K562 (cell line): ENCODE results near the gene LRRC61. TPM values are rescaled to one million over a fixed set of nuclear protein-coding genes. Genes with fewer than 3 reads are reported as not detected.
A peak's percentile ranks its signal among the peaks of the same experiment; 100 is the strongest.

ENCODE experiments used
- ATAC-seq: fragments of 200-7000 bp; cut with Tn5 transposase; 3 replicates; pipeline ENCODE4 v1.9.1; 2020; ENCODE audit warnings: moderate library complexity
- BruUV-seq: library from RNA; stranded (reverse); fragments of 400-500 nt; replicated peaks from 2 replicates; lab custom pipeline; 2021; lab: Mats Ljungman, UMichigan
- CTCF ChIA-PET: fragments of 300-600 bp; formaldehyde crosslinking; extraction: SDS; loops from one replicate; lab custom pipeline; 2021; ENCODE audit warnings: low intra/inter-chr PET ratio; lab: Yijun Ruan, JAX
- POLR2A ChIA-PET: fragments of 300-600, 350-650 bp; sonication (Branson Sonifier 250); formaldehyde crosslinking; extraction: SDS; loops from one replicate; lab custom pipeline; 2021; ENCODE audit warnings: antibody characterized with exemption, inconsistent platforms; lab: Yijun Ruan, JAX
- DNase-seq, 4 experiments: peaks; one replicate each; pipeline versions ENCODE4 v3.0.0 to v3.0.0-alpha.2; 2011 to 2018; ENCODE audit warnings: low spot score in 3 of 4, mixed read lengths in 3 of 4; ENCODE audit errors: extremely low read depth in 1 of 4
- FAIRE-seq: peaks from 2 replicates; lab custom pipeline; 2011; peaks lifted over from hg19 to GRCh38; lab: Jason Lieb, UNC
- H2AFZ ChIP-seq: 2 replicates; pipeline ENCODE4 v1.6.0; 2011; ENCODE audit warnings: low read depth, low read length, control low read depth, inconsistent platforms
- H3K27ac ChIP-seq: fragments of 200-600 bp; 3 replicates; pipeline ENCODE4 v1.8.0; 2011; ENCODE audit warnings: low read depth, mild to moderate bottlenecking, control low read depth, inconsistent platforms, low read length, moderate library complexity, mixed read lengths; ENCODE audit errors: extremely low read depth
- H3K27me3 ChIP-seq, 2 experiments: fragments of 300-600 bp in 1 of 2; 2 replicates in 1 of 2; 3 replicates in 1 of 2; pipeline versions ENCODE4 v1.6.0 to v1.8.0; 2011; ENCODE audit warnings: inconsistent platforms in 2 of 2, low read length in 2 of 2, mild to moderate bottlenecking in 1 of 2, mixed read lengths in 1 of 2, moderate library complexity in 1 of 2; ENCODE audit not compliant: control insufficient read depth in 2 of 2, insufficient read depth in 2 of 2
- H3K36me3 ChIP-seq: fragments of 300-600 bp; 3 replicates; pipeline ENCODE4 v1.8.0; 2011; ENCODE audit warnings: mild to moderate bottlenecking, low read length, inconsistent platforms; ENCODE audit not compliant: control insufficient read depth, insufficient read depth
- H3K4me1 ChIP-seq, 2 experiments: fragments of 200-600 bp in 1 of 2; replicated peaks in 1 of 2; 2 replicates in 1 of 2; 3 replicates in 1 of 2; pipeline versions ENCODE4 v1.5.1 to v1.8.0; 2011; ENCODE audit warnings: inconsistent platforms in 2 of 2, low read length in 2 of 2, mild to moderate bottlenecking in 1 of 2, mixed read lengths in 1 of 2, moderate library complexity in 1 of 2; ENCODE audit not compliant: control insufficient read depth in 2 of 2, insufficient read depth in 2 of 2
- H3K4me2 ChIP-seq: 2 replicates; pipeline ENCODE4 v1.6.1; 2011; ENCODE audit warnings: low read length, control low read depth, inconsistent platforms, mixed read lengths; ENCODE audit not compliant: insufficient read depth
- H3K4me3 ChIP-seq: fragments of 200-600 bp; sonication (generic), shearing (Covaris generic); 2 replicates; pipeline ENCODE4 v1.5.1; 2016; ENCODE audit warnings: control low read depth, inconsistent platforms
- H3K79me2 ChIP-seq: fragments of 200-600 bp; 3 replicates; pipeline ENCODE4 v1.8.0; 2011; ENCODE audit warnings: low read length, inconsistent platforms; ENCODE audit not compliant: control insufficient read depth, insufficient read depth
- H3K9ac ChIP-seq, 2 experiments: 2 replicates each; pipeline versions ENCODE4 v1.6.0 to v1.6.1; 2011; ENCODE audit warnings: low read depth in 2 of 2, low read length in 2 of 2, control low read depth in 1 of 2, inconsistent platforms in 1 of 2, mild to moderate bottlenecking in 1 of 2, mixed read lengths in 1 of 2; ENCODE audit not compliant: insufficient read depth in 1 of 2
- H3K9me1 ChIP-seq: one replicate; pipeline ENCODE4 v1.6.0; 2011; ENCODE audit warnings: inconsistent platforms, mild to moderate bottlenecking, low read length, moderate library complexity; ENCODE audit not compliant: control insufficient read depth, insufficient read depth
- H3K9me3 ChIP-seq: replicated peaks from 2 replicates; pipeline ENCODE4 v1.5.1; 2011; ENCODE audit warnings: low read depth, low read length, inconsistent platforms; ENCODE audit not compliant: control insufficient read depth, insufficient read depth
- H4K20me1 ChIP-seq: replicated peaks from 2 replicates; pipeline ENCODE4 v1.6.1; 2011; ENCODE audit warnings: low read length, inconsistent platforms, mixed read lengths; ENCODE audit not compliant: control insufficient read depth, insufficient read depth
- CBX3 ChIP-seq, 2 experiments: IDR thresholded peaks; 1 replicate in 1 of 2; 2 replicates in 1 of 2; pipeline ENCODE4 v1.6.1; 2012; ENCODE audit warnings: inconsistent platforms in 2 of 2, low read length in 2 of 2, borderline replicate concordance in 1 of 2, control low read depth in 1 of 2
- CHD2 ChIP-seq: IDR thresholded peaks from 2 replicates; pipeline ENCODE4 v1.6.1; 2011; ENCODE audit warnings: low read depth, low read length
- KLF1 ChIP-seq: fragments of 450-650 bp; IDR thresholded peaks from 2 replicates; pipeline ENCODE4 v1.6.1; 2016; ENCODE audit warnings: missing genetic modification characterization, missing compliant biosample characterization
- POLR2G ChIP-seq: fragments of 200-400 bp; formaldehyde crosslinking; IDR thresholded peaks from 2 replicates; pipeline ENCODE4 v1.6.1; 2017; ENCODE audit warnings: low read depth, mild to moderate bottlenecking, antibody characterized with exemption, low read length, moderate library complexity
- TCF3 ChIP-seq: sonication (generic); formaldehyde crosslinking; IDR thresholded peaks from 2 replicates; pipeline ENCODE4 v1.4.0; 2020; ENCODE audit warnings: mild to moderate bottlenecking, missing genetic modification reagents
- ZBTB7A ChIP-seq: IDR thresholded peaks from 2 replicates; pipeline ENCODE4 v1.6.1; 2011; ENCODE audit warnings: low read depth, mild to moderate bottlenecking, low read length, moderate library complexity, borderline replicate concordance; ENCODE audit not compliant: control insufficient read depth
- WGBS: fragments of 100-300 bp; shearing (Covaris generic); methylation state at CpG from one replicate; pipeline ENCODE4 v1.1.6; 2016; ENCODE audit warnings: low coverage, mixed read lengths; ENCODE audit not compliant: insufficient coverage; ENCODE audit errors: missing lambda C conversion rate; 5-methylcytosine and 5-hydroxymethylcytosine counted together
- in situ Hi-C: fragments of 300-500 bp; cut with MboI; formaldehyde crosslinking; loops from 4 replicates; pipeline ENCODE4 v1.15.0; 2018; ENCODE audit warnings: inconsistent platforms, mixed read lengths
- intact Hi-C: fragments of 100-400 bp; cut with micrococcal nuclease; formaldehyde crosslinking; loops from 2 replicates; pipeline ENCODE4 v1.14.2; 2022
- polyA plus RNA-seq, 8 experiments: library from polyadenylated mRNA; depleted of rRNA in 4 of 8; stranded (reverse) in 5 of 8; unstranded in 3 of 8; fragments of >200 nt; fragmentation: Nextera tagmentation in 2 of 8; fragmentation: Illumina TruSeq in 1 of 8; extraction: Ambion mirVana in 2 of 8; extraction: Trizol in 1 of 8; gene quantifications; 2 replicates each; pipeline versions ENCODE4 v1.2.1 to v1.2.3, GENCODE V29; 2011 to 2014; ENCODE audit warnings: inconsistent platforms in 1 of 8, missing spikeins in 1 of 8
- total RNA-seq, 7 experiments: library from RNA; depleted of rRNA in 6 of 7; stranded (reverse); fragments of >200 nt in 6 of 7; fragmentation: Illumina TruSeq in 2 of 7; extraction: Trizol in 2 of 7; gene quantifications; 2 replicates each; pipeline versions ENCODE4 v1.2.1 to v1.2.3, GENCODE V29; 2011 to 2021; ENCODE audit warnings: low replicate concordance in 1 of 7
- TF ChIP-seq, protein P1 (sequence below): sonication (generic); formaldehyde crosslinking; IDR thresholded peaks from 2 replicates; pipeline ENCODE4 v1.8.0; 2022; ENCODE audit warnings: mild to moderate bottlenecking, missing genetic modification reagents, borderline replicate concordance
- TF ChIP-seq, protein P2 (sequence below): sonication (generic); formaldehyde crosslinking; IDR thresholded peaks from 2 replicates; pipeline ENCODE4 v1.9.0; 2022; ENCODE audit warnings: mild to moderate bottlenecking, missing genetic modification reagents
- TF ChIP-seq, protein P3 (sequence below), 2 experiments: fragments of 200-800 bp in 1 of 2; sonication (Bioruptor generic) in 1 of 2; sonication (generic) in 1 of 2; formaldehyde crosslinking in 1 of 2; IDR thresholded peaks in 1 of 2; conservative IDR thresholded peaks in 1 of 2; 2 replicates each; pipeline versions ENCODE4 v1.5.0 to v1.6.1; 2016 to 2020; ENCODE audit warnings: missing compliant biosample characterization in 1 of 2, missing genetic modification characterization in 1 of 2, missing genetic modification reagents in 1 of 2

LRRC61 gene
- total and polyA plus RNA-seq, 9 of the 15 experiments (the other 6 are each of a cell fraction or from before 2014, with no cell fraction given): 1.3 to 55.2 (median 35.2) TPM

DNA sequence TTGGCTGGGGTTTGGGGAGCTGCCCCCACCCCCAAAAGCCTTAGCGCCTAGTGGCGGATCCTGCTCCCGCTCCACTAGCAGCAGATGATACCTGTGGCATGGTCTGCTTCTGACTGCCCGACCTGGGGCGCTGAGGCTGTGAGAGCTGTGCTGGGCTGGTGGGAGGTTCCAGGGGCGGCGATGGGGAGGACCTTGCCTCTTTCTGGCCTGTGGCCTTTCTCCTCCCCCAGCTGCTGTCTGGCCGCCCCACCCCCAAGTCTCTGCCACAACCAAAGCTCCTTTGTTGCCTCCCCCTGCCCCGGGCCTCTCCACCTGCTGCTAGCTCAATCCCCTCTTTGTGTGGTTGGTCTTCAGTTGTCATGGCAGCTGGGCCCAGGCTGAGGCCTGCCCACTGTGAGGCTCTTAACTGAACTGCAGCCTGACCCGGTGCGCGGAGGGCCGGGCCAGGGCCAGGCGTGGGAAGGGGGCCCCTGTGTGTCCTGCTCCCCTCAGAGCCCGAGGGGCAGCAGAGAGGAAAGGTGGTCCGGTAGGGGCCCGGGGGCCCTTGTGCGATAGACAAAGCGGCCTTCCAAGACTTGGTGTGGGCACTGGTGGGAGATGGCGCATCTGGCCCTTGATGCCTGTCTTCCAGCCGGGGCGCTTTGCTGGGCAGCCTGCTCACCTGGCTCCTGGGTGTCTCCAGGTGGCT is 60.7 kb downstream of the LRRC61 start (continued):
- TF ChIP-seq, protein P1, sequence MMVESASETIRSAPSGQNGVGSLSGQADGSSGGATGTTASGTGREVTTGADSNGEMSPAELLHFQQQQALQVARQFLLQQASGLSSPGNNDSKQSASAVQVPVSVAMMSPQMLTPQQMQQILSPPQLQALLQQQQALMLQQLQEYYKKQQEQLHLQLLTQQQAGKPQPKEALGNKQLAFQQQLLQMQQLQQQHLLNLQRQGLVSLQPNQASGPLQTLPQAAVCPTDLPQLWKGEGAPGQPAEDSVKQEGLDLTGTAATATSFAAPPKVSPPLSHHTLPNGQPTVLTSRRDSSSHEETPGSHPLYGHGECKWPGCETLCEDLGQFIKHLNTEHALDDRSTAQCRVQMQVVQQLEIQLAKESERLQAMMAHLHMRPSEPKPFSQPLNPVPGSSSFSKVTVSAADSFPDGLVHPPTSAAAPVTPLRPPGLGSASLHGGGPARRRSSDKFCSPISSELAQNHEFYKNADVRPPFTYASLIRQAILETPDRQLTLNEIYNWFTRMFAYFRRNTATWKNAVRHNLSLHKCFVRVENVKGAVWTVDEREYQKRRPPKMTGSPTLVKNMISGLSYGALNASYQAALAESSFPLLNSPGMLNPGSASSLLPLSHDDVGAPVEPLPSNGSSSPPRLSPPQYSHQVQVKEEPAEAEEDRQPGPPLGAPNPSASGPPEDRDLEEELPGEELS (CRISPR knock-in tag): no peak
- TF ChIP-seq CHD2 (no peak), POLR2G (0 out of 2 replicates have a peak, but pooled peaks have one; percentile 13)
- TF ChIP-seq, protein P2, sequence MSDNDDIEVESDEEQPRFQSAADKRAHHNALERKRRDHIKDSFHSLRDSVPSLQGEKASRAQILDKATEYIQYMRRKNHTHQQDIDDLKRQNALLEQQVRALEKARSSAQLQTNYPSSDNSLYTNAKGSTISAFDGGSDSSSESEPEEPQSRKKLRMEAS (CRISPR knock-in tag): 0 out of 2 replicates have a peak, but pooled peaks have one; percentile 12

DNA sequence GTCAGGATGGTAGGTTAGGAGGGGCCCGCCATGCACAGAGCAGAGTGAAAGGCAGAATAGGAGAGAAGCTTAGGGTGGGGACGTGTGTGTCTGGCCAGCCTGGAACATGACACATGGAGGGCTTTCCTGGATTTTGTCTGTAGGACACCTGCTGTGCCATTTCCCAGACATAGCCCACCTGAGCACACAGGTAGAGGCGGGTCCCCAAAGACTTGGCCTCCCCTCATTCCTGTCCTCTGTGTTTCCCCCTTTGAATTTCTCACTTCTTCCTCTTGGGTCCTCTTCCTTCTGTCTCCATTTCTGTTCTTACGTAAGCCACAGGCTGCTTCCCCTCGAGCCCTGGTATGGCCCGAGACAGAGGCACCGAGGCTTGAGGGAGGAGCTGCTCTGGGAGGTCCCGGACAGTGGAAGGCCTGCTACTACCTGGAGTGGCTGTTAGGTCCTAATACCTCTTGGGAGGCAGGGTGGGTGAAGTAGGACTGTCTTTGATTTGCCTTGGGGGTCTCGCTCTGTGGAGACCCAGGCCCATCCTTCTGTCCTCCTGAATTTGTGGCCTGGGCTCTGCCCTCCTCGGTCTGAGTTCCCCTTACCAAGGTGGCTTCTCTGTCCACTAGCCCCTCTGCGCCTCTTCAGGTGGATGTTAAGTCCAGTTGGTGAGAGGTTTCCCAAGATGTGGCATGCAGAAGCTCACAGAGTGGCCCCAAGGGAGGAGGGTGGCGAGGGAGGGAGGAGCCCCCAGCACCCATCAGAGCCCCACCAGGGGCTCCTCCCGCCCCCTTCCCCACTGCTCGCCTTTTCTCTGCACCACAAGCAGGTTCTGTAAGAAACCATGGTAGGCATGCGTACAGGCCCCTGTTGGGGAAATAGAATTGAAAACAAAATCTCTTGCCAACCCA is 61.5 kb downstream of the LRRC61 start:
- H3K36me3 ChIP-seq: peaks cover 29% of the 10 kb centered on the region; the same call in 2 of the 3 replicates
- H3K27ac ChIP-seq: no peak overlapping the region
- no peak for FAIRE-seq
- peaks cover 32% of the 10 kb centered on the region for H4K20me1 ChIP-seq
- no peak overlapping the region for H3K4me2 ChIP-seq
- BruUV-seq: no TSS peak
- H3K4me1 ChIP-seq: peaks cover 9 to 41% of the 10 kb centered on the region in 2 experiments
- CTCF ChIA-PET: interaction anchor here (0.6 kb wide), 1 partner anchor 51 kb away, joined by 3 read pairs; no protein-coding TSS in a partner anchor
- TF ChIP-seq KLF1 (tag) (no peak), CBX3 (IDR thresholded peaks at IDR 0.05; ENCODE audit: borderline replicate concordance in 1 of 2, low read length in 2 of 2) (no peak), TCF3 (CRISPR knock-in tag) (no peak), ZBTB7A (peak; percentile 28; the same call in 1 of the 2 replicates)
- TF ChIP-seq, protein P3, sequence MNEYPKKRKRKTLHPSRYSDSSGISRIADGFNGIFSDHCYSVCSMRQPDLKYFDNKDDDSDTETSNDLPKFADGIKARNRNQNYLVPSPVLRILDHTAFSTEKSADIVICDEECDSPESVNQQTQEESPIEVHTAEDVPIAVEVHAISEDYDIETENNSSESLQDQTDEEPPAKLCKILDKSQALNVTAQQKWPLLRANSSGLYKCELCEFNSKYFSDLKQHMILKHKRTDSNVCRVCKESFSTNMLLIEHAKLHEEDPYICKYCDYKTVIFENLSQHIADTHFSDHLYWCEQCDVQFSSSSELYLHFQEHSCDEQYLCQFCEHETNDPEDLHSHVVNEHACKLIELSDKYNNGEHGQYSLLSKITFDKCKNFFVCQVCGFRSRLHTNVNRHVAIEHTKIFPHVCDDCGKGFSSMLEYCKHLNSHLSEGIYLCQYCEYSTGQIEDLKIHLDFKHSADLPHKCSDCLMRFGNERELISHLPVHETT (CRISPR knock-in tag; conservative IDR thresholded peaks at IDR 0.05 in 1 of 2, IDR thresholded peaks at IDR 0.05 in 1 of 2): no peak
- TF ChIP-seq, all 486 proteins: peak for 1
- POLR2A ChIA-PET: interaction anchor here (0.5 to 3.0 kb wide), 13 partner anchors 9 to 182 kb away, joined by 3 to 17 read pairs (median 4); a partner anchor contains a TSS
- no peak overlapping the region for H3K4me3 ChIP-seq
- no peak overlapping the region for H2AFZ ChIP-seq
- peak overlapping the region in 1 of 2 experiments; percentile 83; a peak in 2 of 4 replicates for H3K9ac ChIP-seq
- H3K27me3 ChIP-seq: no peaks in the 10 kb centered on the region
- no peak for DNase-seq
- no peaks in the 10 kb centered on the region for H3K9me3 ChIP-seq
- peaks cover 10% of the 10 kb centered on the region for H3K9me1 ChIP-seq
- intact Hi-C loops: no loop called here
- in situ Hi-C loops: no loop called here
- ATAC-seq: no peak
- peaks cover 47% of the 10 kb centered on the region for H3K79me2 ChIP-seq
- 80% methylated on average over 14 of the region's 15 CpGs for WGBS
